Raji (cell line): ENCODE data around the gene LRRC4C.

ENCODE experiments used
- POLR2A ChIP-seq: IDR thresholded peaks from 2 replicates; pipeline ENCODE4 v1.6.1; 2011; ENCODE audit warnings: low read depth, low read length, control low read depth; ENCODE audit not compliant: insufficient read depth

LRRC4C gene

DNA sequence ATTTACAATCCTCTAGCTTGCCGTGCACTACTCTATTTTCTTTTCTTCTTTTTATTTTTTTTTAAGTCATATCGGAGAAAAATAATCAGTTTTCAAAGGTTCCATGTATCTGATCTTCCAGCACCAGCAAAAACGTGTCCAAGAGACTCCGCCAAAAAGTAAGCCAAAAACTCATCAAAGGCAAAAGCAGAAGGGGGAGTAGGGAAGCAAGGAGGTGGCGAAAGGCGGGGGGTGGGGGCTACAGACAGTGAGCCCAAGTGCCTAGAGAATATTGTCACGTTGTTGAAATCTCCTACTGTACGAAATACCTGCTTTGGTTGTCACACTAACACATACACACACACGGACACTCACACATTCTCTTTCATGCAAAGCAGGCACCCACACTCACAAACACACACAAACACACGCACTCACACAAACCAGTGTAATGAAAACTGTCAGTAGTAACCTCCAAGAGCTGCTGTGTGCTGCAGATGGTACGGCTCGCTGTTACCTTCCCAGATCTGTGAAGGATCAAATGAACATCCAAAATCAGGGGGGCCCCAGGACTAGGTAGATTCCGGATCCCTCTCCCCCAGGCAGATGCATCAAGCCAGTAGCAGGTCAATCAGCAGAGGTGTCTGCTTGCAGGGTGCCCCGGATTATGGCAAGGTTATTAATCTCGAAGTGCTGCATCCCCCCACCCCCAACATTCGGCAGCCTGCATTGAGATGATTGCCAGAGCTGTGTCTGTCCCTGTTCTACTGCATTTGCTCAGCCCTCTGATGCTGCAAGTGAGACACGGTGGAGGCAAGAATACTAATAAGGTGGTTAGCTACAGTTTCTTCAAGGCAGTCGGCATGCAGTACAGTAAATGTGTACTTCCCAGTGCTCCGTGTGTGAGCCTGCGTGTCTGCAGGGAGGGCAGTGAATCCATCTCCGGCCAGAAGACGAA, at the start of gene LRRC4C:
TSS of gene LRRC4C (minus strand) at position 188 of the 937 bp plus-strand sequence.
- TF ChIP-seq POLR2A: no peak

- TF ChIP-seq POLR2A: no peak
These were observed 48.7 kb upstream of the LRRC4C start for GRCh38 chr11:41508121-41508520.

GRCh38 chr11:41499429-41499828, 40.0 kb upstream of the LRRC4C start:
- no peak for TF ChIP-seq POLR2A

DNA sequence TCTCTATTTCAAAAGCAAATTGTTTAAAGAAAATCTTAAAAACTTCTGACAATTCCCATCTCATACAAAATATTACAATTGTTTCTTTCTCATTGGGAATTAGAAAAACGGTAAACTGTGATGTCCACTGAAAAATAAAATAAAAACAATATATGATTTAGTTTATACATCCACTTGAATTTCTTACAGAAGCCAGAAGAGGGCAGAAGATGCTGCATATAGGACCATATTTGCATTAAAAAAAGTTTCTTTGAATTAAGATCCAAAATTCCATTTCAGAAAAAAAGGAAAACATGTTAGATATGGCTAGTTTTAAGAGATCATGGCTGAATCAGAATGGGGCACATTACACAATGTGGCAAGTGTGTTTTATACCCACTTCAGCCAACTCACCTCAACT, 39.3 kb upstream of the LRRC4C start:
- no peak for TF ChIP-seq POLR2A

- no peak for TF ChIP-seq POLR2A
These were observed 38.5 kb upstream of the LRRC4C start for GRCh38 chr11:41497974-41498373.

- TF ChIP-seq POLR2A: no peak
These were observed 35.3 kb upstream of the LRRC4C start for GRCh38 chr11:41494716-41495115.

DNA sequence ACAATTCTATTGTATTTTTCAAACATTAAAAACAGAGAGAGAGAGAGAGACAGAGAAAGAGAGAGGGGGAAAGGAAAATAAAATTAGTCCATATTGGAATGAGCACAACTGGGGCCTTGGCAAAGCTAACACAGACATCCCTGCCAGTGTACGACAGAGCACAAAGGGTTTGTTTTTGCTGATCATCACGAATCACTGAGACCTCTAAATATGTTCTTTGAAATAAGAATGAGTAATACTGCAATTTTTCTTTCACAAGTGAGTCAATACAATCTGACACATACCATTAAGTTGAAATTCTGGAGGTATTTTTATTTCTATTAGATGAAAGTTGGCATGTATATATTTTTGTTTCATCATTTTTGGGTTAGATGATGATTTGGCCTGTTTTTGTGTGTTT, 27.0 kb upstream of the LRRC4C start:
- no peak for TF ChIP-seq POLR2A

DNA sequence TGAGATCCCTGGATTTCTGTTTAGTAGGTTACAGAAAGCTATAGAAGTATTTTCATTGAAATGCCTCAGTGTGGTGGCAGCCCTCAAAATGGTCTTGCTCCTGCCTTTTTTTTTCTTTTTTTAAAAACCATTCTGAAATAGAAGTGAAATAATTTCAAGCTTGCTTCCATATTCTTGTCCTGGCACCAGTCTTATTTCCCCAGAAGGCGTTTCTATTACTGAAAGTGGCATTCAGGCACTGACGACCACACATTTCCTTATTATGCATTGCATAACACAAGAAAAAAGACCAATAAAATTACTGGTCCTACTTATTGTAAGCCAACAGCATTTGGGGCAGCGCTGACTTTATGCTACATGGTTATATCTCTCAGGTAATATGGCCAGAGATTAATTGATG, 24.5 kb upstream of the LRRC4C start:
- no peak for TF ChIP-seq POLR2A

DNA sequence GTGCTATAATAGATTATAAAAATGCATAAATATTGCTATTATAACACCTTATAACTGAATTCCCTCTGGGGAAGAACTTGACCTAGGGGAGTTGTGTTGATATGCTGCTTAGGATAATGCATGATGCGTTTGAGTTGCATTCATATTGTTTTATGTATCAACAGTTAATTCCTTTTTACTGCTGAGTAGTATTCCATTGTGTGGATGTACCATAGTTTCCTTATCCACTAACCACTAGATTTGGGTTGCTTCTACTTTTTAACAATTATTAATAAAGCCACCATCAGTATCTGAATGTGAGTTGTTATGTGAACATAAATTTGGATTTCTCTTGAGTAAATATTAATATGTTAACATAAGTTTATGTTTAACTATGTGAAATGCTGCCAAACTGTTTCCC, 19.7 kb upstream of the LRRC4C start:
- no peak for TF ChIP-seq POLR2A

DNA sequence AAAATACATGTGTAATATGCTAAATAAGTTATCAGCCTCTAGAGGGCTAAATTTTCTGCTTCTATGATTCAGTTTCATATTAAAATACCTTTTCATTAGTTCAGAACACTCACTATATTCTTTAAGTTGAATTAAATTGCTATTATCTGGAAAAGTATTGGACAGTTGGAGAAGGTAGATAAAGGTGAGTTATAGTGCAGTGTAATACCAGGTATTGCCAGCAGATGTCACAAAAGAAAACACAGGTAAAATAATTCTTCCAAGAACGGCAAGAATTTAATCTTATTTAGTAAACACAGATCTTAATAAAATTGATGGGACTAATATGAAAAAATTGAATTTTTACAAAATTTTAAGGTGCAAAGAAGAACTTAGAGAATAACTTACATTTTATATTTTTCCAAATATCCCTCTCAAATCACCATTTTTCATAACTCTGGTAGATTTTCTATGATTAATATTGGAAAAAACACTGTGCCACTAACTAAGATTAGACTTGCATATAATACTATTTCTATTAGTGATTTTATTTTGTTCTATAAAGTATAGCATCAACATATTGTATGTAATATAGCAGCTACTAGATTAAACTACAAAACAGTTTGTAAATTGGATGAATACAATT, 1.7 kb upstream of the LRRC4C start:
- TF ChIP-seq POLR2A: no peak

DNA sequence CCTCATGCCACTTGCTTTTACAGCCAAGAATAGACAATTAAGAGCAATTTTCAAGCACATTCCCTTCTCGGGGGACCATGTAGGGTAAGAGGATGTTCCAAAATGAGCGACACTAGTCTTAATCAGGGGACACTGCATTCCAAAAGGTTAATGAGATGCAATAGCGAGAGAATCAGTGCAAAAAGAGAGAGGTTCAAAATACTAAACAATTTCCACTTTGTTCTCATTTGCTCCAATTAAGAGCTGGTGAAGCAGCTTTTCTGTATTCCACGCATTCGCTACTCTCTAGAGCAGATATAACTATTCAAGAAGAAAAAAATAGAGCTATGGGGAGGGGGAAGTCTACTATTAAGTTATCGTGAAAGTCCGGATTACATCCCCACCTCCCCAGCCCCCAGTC, 811 bp downstream of the LRRC4C start:
- no peak for TF ChIP-seq POLR2A

DNA sequence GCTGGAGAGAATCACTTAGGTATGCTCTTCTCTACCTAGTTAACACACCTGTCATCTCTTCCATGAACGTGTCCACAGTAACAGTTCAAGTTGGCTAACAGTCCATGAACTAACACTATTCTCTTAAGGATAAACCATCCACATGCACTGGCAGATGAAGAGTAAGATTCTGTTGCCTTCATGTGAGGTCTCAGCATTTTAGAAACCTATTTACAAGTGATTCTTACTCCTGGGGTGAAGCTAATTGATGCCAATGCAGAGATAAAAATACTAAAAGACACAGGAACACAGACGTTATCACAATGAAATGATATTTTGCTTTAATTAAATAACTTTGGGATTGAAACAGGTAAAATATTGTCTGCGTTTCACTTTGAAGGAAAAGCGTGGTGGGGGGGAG, 1.3 kb downstream of the LRRC4C start:
- TF ChIP-seq POLR2A: no peak

DNA sequence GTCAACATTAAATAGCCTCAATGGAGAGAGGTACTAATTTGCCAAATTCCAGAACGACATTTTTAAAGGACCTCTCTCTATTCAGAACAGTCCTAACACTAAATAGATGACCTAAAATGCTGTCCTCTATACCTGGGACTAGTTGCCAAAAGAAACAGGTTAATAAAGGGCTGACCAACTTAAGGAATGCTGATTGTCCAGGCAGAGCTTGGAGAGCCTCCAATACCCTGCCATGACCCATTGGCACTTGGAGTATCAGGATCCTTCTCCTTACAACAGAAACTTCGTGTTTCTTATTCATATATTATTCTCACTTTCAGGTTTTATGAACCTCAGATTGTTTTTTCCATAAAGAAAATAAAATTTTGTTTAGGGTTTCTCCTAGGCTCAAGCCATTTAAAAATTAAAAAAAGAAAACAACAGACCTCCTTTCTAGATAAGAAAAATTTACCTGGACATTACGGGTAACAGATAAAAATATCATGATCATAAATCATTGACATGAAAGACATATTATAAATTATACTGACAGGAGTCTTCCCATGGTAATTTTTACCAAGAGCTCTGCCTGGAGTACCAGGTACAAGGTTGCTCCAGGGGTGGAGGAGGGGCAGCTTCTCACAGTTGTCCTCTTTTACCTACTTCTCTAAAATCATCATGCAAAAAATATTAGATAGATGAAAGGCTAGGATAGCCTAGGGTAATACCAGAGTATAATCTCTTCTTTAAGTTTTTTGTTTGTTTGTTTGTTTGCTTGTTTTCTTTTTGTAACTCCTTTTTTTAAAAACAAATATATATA, 2.0 kb downstream of the LRRC4C start:
- TF ChIP-seq POLR2A: no peak

GRCh38 chr11:41456269-41456668, 3.2 kb downstream of the LRRC4C start:
- no peak for TF ChIP-seq POLR2A

- TF ChIP-seq POLR2A: no peak
These were observed 8.4 kb downstream of the LRRC4C start for GRCh38 chr11:41451011-41451410.

- no peak for TF ChIP-seq POLR2A
These were observed 9.9 kb downstream of the LRRC4C start for GRCh38 chr11:41449483-41450050.

GRCh38 chr11:41446566-41446965, 12.9 kb downstream of the LRRC4C start:
- TF ChIP-seq POLR2A: no peak
